BLaER1 (cell line): ENCODE measurements around the gene TECPR1.

ENCODE experiments used
- H3K27ac ChIP-seq: shearing (Covaris generic); formaldehyde crosslinking; 2 replicates; pipeline ENCODE4 v1.8.1; 2022
- H3K27me3 ChIP-seq: shearing (Covaris generic); formaldehyde crosslinking; 2 replicates; pipeline ENCODE4 v1.8.1; 2022
- H3K36me3 ChIP-seq: shearing (Covaris generic); formaldehyde crosslinking; 2 replicates; pipeline ENCODE4 v1.8.1; 2022
- H3K4me1 ChIP-seq: shearing (Covaris generic); formaldehyde crosslinking; 2 replicates; pipeline ENCODE4 v1.8.1; 2022
- H3K4me2 ChIP-seq: shearing (Covaris generic); formaldehyde crosslinking; 2 replicates; pipeline ENCODE4 v1.8.1; 2022
- H3K4me3 ChIP-seq: shearing (Covaris generic); formaldehyde crosslinking; 2 replicates; pipeline ENCODE4 v1.8.1; 2022
- H3K9ac ChIP-seq: shearing (Covaris generic); formaldehyde crosslinking; 2 replicates; pipeline ENCODE4 v1.8.1; 2022
- H3K9me3 ChIP-seq: shearing (Covaris generic); formaldehyde crosslinking; 2 replicates; pipeline ENCODE4 v1.8.1; 2022
- H4K20me1 ChIP-seq: shearing (Covaris generic); formaldehyde crosslinking; 2 replicates; pipeline ENCODE4 v1.8.1; 2022
- Cebpa-rat ChIP-seq: shearing (Covaris generic); IDR thresholded peaks from 2 replicates; pipeline ENCODE4 v1.8.1; 2022

Gene TECPR1

GRCh38 chr7:98209166-98209920 is 42.7 kb downstream of the TECPR1 start:
- TF ChIP-seq Cebpa-rat = no peak

DNA sequence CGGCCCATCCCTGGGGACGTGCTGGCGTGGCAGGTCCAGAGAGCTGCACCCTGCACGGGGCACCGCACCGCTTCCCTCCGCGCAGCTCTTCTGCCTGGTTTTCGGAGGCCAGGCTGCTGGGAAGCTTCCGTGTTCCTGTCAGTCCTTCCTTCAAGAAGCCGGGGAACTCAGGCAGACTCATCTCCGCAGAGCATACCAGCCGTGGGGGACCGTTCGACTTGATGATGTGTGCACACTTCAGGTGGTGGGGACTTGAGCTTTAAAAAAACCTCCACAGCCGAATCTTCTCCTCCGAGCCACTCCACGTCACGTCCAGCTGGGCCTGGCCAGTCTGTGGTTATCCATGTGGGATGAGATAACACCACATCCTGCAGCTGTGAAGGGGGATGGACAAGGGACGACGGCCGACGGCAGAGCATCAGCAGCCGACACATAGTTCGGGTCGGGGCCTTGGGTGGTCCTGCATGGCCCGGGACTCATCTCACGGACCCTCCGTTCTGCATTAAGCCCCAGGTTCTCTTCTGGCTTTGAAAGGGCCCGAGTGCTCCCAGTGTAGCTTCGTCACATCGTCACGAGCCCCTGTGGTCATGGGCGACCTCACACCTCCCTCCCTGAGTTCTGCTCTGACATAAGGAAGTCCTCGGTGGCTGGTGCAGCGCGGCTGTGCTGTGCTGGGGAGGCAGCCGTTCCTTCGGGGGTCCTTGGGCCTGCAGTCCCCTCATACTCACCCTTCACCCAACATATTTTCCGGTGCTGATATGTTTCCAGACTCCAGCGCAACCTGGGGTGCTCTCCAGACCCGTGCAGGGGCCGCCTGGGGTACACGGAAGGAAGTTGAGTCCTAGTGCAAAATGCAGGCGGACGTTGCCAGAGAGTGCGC is 45.3 kb downstream of the TECPR1 start:
- Histone ChIP-seq H3K9ac (no peak overlapping the region), H3K4me3 (no peak overlapping the region), H3K4me1 (peaks cover 41% of the 10 kb centered on the region), H3K27ac (no peak overlapping the region), H4K20me1 (peaks cover 31% of the 10 kb centered on the region), H3K36me3 (peaks cover 49% of the 10 kb centered on the region), H3K4me2 (no peak overlapping the region), H3K9me3 (no peaks in the 10 kb centered on the region), H3K27me3 (no peaks in the 10 kb centered on the region)
- TF ChIP-seq Cebpa-rat = no peak

More at GRCh38 chr7:98209166-98209920, 42.7 kb downstream of the TECPR1 start:
- H3K27ac ChIP-seq = no peak overlapping the region
- no peak overlapping the region for H3K9ac ChIP-seq
- peaks cover 21% of the 10 kb centered on the region for H3K4me1 ChIP-seq
- no peak overlapping the region for H3K4me2 ChIP-seq
- no peaks in the 10 kb centered on the region for H3K9me3 ChIP-seq
- H3K36me3 ChIP-seq = peaks cover 36% of the 10 kb centered on the region
- peaks cover 4% of the 10 kb centered on the region; the same call in 1 of the 2 replicates for H4K20me1 ChIP-seq
- H3K27me3 ChIP-seq = no peaks in the 10 kb centered on the region
- no peak overlapping the region for H3K4me3 ChIP-seq

GRCh38 chr7:98205162-98205845 is 46.7 kb downstream of the TECPR1 start:
- Histone ChIP-seq H3K4me1 (peaks cover 51% of the 10 kb centered on the region), H4K20me1 (peaks cover 45% of the 10 kb centered on the region), H3K27me3 (no peaks in the 10 kb centered on the region), H3K36me3 (peaks cover 49% of the 10 kb centered on the region), H3K9ac (no peak overlapping the region), H3K4me2 (no peak overlapping the region), H3K4me3 (no peak overlapping the region), H3K27ac (no peak overlapping the region), H3K9me3 (no peaks in the 10 kb centered on the region)
- TF ChIP-seq Cebpa-rat = no peak

- no peaks in the 10 kb centered on the region for H3K27me3 ChIP-seq
- H3K9me3 ChIP-seq = no peaks in the 10 kb centered on the region
- H3K4me2 ChIP-seq = no peak overlapping the region
- no peak for TF ChIP-seq Cebpa-rat
- H4K20me1 ChIP-seq = peaks cover 51% of the 10 kb centered on the region
- H3K4me1 ChIP-seq = peaks cover 56% of the 10 kb centered on the region
- H3K4me3 ChIP-seq = no peak overlapping the region
- peaks cover 49% of the 10 kb centered on the region for H3K36me3 ChIP-seq
- H3K9ac ChIP-seq = no peak overlapping the region
- no peak overlapping the region for H3K27ac ChIP-seq
Observed at GRCh38 chr7:98204670-98205069, 47.4 kb downstream of the TECPR1 start.

GRCh38 chr7:98203964-98204605 is 47.9 kb downstream of the TECPR1 start:
- Histone ChIP-seq H3K9me3 (no peaks in the 10 kb centered on the region), H4K20me1 (peaks cover 57% of the 10 kb centered on the region), H3K4me2 (no peak overlapping the region), H3K27me3 (no peaks in the 10 kb centered on the region), H3K27ac (no peak overlapping the region), H3K36me3 (peaks cover 49% of the 10 kb centered on the region), H3K4me3 (no peak overlapping the region), H3K9ac (no peak overlapping the region), H3K4me1 (peaks cover 54% of the 10 kb centered on the region)
- TF ChIP-seq Cebpa-rat = no peak

GRCh38 chr7:98203261-98203963 is 48.6 kb downstream of the TECPR1 start:
- peaks cover 59% of the 10 kb centered on the region for H4K20me1 ChIP-seq
- H3K4me3 ChIP-seq = no peak overlapping the region
- peak overlapping the region; percentile 43 for H3K27ac ChIP-seq
- peaks cover 47% of the 10 kb centered on the region for H3K4me1 ChIP-seq
- peaks cover 51% of the 10 kb centered on the region for H3K36me3 ChIP-seq
- H3K9me3 ChIP-seq = peaks cover 3% of the 10 kb centered on the region; the same call in 1 of the 2 replicates
- TF ChIP-seq Cebpa-rat = no peak
- peak overlapping the region; percentile 87 for H3K4me2 ChIP-seq
- peak overlapping the region; percentile 47 for H3K9ac ChIP-seq
- H3K27me3 ChIP-seq = no peaks in the 10 kb centered on the region

DNA sequence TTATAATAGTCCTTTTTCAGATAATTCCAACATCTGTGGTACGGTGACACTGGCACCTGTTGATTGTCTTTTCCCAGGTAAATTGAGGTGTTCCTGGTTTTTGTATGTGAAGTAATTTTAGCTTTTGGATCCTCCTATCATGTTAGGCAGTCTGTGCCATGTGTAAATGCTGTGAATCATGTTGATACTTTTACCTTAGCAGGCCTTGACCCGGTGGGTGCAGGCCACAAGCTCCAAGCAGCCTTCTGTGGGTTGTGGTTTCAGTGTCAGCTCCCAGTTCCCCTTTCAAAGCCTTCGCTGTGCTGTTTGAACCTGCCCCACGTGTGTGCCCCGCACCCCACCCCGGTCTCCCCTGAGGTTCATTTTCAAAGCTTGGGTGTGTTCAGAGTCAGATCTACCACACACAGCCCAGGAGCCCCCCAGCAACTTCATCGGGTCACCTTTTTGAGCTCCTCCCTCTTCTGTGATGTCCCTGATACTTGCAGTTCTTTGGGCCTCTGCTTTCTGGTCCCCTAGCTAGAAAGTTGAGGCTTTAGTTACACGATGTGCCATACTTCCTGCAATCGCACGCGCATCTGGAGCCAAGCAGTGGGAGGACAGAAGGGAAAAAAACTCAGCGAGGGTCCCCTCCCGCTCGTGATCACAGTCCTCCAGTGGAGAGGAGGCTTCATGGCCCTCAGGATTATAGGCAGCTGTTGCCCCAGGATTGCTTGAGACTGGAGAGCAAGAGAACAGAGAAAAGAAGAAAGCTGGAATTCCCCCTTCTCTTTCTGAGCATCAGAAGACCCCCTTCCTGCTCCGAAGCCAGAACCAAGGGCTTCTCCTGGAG is 49.5 kb downstream of the TECPR1 start:
- no peak overlapping the region for H3K4me3 ChIP-seq
- peak overlapping the region; percentile 47 for H3K9ac ChIP-seq
- H3K4me2 ChIP-seq = peak overlapping the region; percentile 87
- TF ChIP-seq Cebpa-rat = no peak
- H4K20me1 ChIP-seq = peaks cover 67% of the 10 kb centered on the region
- H3K27me3 ChIP-seq = no peaks in the 10 kb centered on the region
- peaks cover 7% of the 10 kb centered on the region; the same call in 1 of the 2 replicates for H3K9me3 ChIP-seq
- peaks cover 47% of the 10 kb centered on the region for H3K4me1 ChIP-seq
- peak overlapping the region; percentile 43 for H3K27ac ChIP-seq
- peaks cover 52% of the 10 kb centered on the region for H3K36me3 ChIP-seq

DNA sequence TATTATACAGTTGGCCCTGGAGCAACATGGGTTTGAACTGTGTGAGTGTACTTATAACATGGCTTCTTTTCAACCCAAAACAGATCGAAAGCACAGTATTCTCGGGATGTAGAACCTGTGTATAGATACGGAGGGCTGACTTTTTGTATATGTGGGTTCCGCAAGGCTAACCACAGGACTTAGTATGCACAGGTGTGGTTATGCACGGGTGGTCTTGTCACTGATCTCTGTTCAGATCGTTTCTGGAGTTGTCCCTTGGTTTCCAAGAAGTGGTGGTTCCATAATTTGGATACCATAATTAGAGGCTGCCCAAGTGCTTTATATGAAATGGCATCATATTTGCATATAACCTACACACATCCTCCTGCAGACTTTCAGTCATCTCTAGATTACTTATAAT is 51.7 kb downstream of the TECPR1 start:
- Histone ChIP-seq H3K9me3 (peaks cover 7% of the 10 kb centered on the region; the same call in 1 of the 2 replicates), H3K36me3 (peaks cover 52% of the 10 kb centered on the region), H4K20me1 (peaks cover 90% of the 10 kb centered on the region), H3K4me2 (peak overlapping the region; percentile 87), H3K27me3 (no peaks in the 10 kb centered on the region), H3K27ac (no peak overlapping the region), H3K4me1 (peaks cover 47% of the 10 kb centered on the region), H3K9ac (no peak overlapping the region), H3K4me3 (no peak overlapping the region)
- TF ChIP-seq Cebpa-rat = no peak
